AG04450 (cell line): ENCODE measurements around the gene DHX36. TPM values are rescaled to one million over a fixed set of nuclear protein-coding genes. Genes with fewer than 3 reads are reported as not detected.

Experiments
- CTCF ChIA-PET: fragments of 300-600, 350-600 bp; formaldehyde crosslinking; extraction: SDS; loops from one replicate; lab custom pipeline; 2022; ENCODE audit warnings: antibody characterized with exemption, inconsistent platforms; lab: Charles Lee
- POLR2A ChIA-PET: fragments of 350-600 bp; formaldehyde crosslinking; extraction: SDS; loops from one replicate; lab custom pipeline; 2021; ENCODE audit warnings: antibody characterized with exemption, inconsistent platforms; lab: Yijun Ruan, JAX
- DNase-seq: peaks from one replicate; pipeline ENCODE4 v3.0.0-alpha.2; 2011; ENCODE audit warnings: low read depth, low spot score
- H3K27ac ChIP-seq: one replicate; pipeline ENCODE4 v1.5.1; 2012; ENCODE audit warnings: low read depth, low read length, control low read depth
- H3K27me3 ChIP-seq: one replicate; pipeline ENCODE4 v1.6.0; 2012; ENCODE audit warnings: low read length; ENCODE audit not compliant: control insufficient read depth, insufficient read depth
- H3K4me3 ChIP-seq: 2 replicates; pipeline ENCODE4 v1.5.1; 2011; ENCODE audit warnings: mild to moderate bottlenecking, low read depth, low read length, control low read depth
- H3K9me3 ChIP-seq: 2 replicates; pipeline ENCODE4 v1.5.1; 2012; ENCODE audit warnings: low read length; ENCODE audit not compliant: control insufficient read depth, insufficient read depth
- CTCF ChIP-seq: IDR thresholded peaks from 2 replicates; pipeline ENCODE4 v1.5.1; 2011; ENCODE audit warnings: low read depth, low read length, control low read depth, inconsistent platforms
- polyA minus RNA-seq: library from RNA; depleted of rRNA, polyadenylated mRNA; stranded (reverse); fragments of >200 nt; gene quantifications from 2 replicates; pipeline ENCODE4 v1.2.3, GENCODE V29; 2011; rRNA and poly(A)+ RNA removed
- polyA plus RNA-seq: library from polyadenylated mRNA; depleted of rRNA; stranded (reverse); fragments of >200 nt; gene quantifications from 2 replicates; pipeline ENCODE4 v1.2.3, GENCODE V29; 2011; rRNA removed

DHX36 gene, protein sequence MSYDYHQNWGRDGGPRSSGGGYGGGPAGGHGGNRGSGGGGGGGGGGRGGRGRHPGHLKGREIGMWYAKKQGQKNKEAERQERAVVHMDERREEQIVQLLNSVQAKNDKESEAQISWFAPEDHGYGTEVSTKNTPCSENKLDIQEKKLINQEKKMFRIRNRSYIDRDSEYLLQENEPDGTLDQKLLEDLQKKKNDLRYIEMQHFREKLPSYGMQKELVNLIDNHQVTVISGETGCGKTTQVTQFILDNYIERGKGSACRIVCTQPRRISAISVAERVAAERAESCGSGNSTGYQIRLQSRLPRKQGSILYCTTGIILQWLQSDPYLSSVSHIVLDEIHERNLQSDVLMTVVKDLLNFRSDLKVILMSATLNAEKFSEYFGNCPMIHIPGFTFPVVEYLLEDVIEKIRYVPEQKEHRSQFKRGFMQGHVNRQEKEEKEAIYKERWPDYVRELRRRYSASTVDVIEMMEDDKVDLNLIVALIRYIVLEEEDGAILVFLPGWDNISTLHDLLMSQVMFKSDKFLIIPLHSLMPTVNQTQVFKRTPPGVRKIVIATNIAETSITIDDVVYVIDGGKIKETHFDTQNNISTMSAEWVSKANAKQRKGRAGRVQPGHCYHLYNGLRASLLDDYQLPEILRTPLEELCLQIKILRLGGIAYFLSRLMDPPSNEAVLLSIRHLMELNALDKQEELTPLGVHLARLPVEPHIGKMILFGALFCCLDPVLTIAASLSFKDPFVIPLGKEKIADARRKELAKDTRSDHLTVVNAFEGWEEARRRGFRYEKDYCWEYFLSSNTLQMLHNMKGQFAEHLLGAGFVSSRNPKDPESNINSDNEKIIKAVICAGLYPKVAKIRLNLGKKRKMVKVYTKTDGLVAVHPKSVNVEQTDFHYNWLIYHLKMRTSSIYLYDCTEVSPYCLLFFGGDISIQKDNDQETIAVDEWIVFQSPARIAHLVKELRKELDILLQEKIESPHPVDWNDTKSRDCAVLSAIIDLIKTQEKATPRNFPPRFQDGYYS
- polyA plus RNA-seq (42.3 and 49.3 TPM in 2 replicates), polyA minus RNA-seq (13.7 and 24.6 TPM in 2 replicates)

DNA sequence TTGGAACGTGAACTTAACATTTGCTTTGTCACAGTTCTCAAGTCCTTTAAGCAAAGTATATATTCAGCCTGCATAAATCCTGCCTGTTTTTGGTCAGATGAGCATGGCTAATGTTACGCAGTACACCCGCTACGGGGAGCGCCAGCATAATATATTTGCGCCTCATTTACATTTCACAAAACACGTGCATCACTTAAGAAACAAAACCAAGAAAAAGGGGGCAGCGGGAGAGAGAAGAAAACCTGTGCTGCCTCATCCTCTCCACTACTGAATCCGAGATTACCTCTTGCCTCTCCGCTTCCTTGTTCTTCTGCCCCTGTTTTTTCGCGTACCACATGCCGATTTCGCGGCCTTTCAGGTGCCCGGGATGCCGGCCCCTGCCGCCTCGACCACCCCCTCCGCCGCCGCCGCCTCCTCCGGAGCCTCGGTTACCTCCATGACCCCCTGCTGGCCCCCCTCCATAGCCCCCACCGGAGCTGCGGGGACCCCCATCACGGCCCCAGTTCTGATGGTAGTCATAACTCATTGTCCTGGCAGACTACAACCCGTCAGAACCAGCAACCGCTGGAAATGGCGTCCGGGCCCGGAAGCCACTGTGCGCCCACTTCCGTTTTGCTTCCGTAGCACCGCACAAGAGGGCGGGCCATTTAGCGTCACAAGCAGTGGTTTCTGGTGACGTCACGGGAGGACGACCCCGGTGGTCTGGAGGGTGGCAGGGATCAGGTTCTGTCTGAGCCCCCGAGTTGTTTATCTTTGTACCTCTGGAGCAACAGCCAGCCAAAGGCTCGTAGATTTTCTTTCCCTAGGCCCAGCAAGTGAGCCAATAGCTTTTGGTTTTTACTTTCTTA, at the start of gene DHX36:
Gene DHX36 (minus strand): TSS at position 597 of the 848 bp plus-strand sequence. CDS start 71 bp downstream, at position 526.
- DNase-seq, result peak; percentile 76
- no peaks in the 10 kb centered on the region for H3K27me3 ChIP-seq
- H3K4me3 ChIP-seq, result peak within 1 kb of the TSS; percentile 92
- no peaks in the 10 kb centered on the region; the same call in 1 of the 2 replicates for H3K9me3 ChIP-seq
- peak within 1 kb of the TSS; percentile 93 for H3K27ac ChIP-seq
- POLR2A ChIA-PET, result no interaction called here
- CTCF ChIA-PET, result interaction anchor here (0.6 to 1.4 kb wide), 4 partner anchors 11 to 1481 kb away, joined by 3 to 8 read pairs (median 6); no protein-coding TSS in a partner anchor
- no peak for TF ChIP-seq CTCF

DNA sequence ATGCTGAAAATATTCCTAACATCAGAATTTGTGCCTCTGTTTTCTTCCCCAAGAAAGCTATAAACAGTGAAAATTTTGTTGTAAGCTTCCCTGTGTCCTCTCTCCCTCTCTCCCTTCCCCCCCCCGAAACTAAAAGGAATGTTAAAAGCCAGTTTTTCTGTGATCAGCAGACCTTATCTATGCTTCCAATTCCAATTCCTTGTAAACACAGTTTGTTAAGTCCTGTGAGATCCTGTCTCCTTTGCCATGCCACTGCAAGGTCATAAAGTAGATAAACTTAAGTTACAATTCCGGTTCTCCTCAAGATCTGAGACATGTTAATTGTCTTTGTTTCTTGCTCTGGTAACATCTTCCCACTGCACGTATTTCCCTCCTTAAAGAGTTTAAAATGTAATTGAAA, 42.9 kb upstream of the DHX36 start:
- H3K27me3 ChIP-seq, result no peaks in the 10 kb centered on the region
- no peak for TF ChIP-seq CTCF
- no peak overlapping the region for H3K27ac ChIP-seq
- H3K9me3 ChIP-seq, result no peaks in the 10 kb centered on the region
- ChIA-PET CTCF (no interaction called here), POLR2A (no interaction called here)
- H3K4me3 ChIP-seq, result no peak overlapping the region
- DNase-seq, result no peak

DNA sequence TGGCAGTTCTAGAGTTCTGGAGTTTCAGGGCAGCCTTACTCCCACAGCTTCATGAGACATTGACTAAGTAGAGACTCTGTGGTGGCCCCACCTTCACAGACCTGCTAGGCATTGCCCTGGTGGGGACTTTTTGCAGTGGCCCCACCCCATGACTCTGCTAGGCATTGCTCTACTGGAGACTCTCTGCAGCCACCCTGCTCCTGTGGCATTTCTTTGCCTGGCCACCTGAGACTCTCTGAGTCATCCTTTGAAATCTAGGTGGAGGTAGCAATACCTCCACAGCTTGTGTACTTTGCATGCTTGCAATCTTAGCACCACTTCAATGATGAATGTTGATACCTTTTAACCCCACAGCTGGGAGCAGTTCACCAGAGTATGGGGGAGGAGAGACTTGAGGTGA, 40.6 kb upstream of the DHX36 start:
- CTCF ChIA-PET, result no interaction called here
- Histone ChIP-seq H3K4me3 (no peak overlapping the region), H3K27me3 (no peaks in the 10 kb centered on the region), H3K9me3 (no peaks in the 10 kb centered on the region), H3K27ac (no peak overlapping the region)
- no peak for TF ChIP-seq CTCF
- DNase-seq, result no peak
- POLR2A ChIA-PET, result no interaction called here

- Histone ChIP-seq H3K27ac (no peak overlapping the region), H3K4me3 (no peak overlapping the region), H3K27me3 (no peaks in the 10 kb centered on the region), H3K9me3 (no peaks in the 10 kb centered on the region)
- no peak for DNase-seq
- CTCF ChIA-PET, result no interaction called here
- POLR2A ChIA-PET, result no interaction called here
- TF ChIP-seq CTCF, result no peak
Measured at GRCh38 chr3:154361099-154361498, 36.8 kb upstream of the DHX36 start.
